Cardiac fibroblast (primary cell): Measurements from ENCODE around the gene ZSWIM9.

Source experiments
- DNase-seq, 2 donors: peaks; one replicate each; pipeline versions ENCODE4 v3.0.0 to v3.0.0-alpha.2; 2010; ENCODE audit warnings: low read depth in 2 of 2
- H3K4me3 ChIP-seq, 2 donors: replicated peaks in 1 of 2; 1 replicate in 1 of 2; 2 replicates in 1 of 2; pipeline ENCODE4 v1.5.1; 2011; ENCODE audit warnings: low read depth in 2 of 2, low read length in 2 of 2, mild to moderate bottlenecking in 2 of 2, moderate library complexity in 1 of 2
- TF ChIP-seq, protein P1 (sequence below): IDR thresholded peaks from one replicate; pipeline ENCODE4 v1.5.1; 2011; ENCODE audit warnings: low read depth, mild to moderate bottlenecking, low read length, inconsistent platforms

ZSWIM9 gene

DNA sequence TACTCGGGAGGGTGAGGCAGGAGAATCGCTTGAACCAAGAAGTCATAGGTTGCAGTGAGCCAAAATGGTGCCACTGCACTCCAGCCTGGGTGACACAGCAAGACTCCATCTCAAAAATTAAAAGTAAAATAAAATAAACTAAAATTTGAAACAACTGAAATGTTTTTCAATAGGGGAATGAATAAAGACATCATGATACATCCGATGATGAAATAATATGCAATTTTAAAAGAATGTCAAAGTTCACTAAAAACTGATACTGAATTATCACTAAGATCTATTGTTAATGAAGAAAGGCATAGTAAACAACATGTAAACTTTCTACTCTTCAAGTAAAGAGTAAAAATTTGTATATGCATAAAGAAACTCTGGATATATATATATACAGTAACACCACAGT is 76.7 kb downstream of the ZSWIM9 start:
- DNase-seq, result no peak

More for the DNA sequence above, 76.7 kb downstream of the ZSWIM9 start:
- TF ChIP-seq, protein P1, sequence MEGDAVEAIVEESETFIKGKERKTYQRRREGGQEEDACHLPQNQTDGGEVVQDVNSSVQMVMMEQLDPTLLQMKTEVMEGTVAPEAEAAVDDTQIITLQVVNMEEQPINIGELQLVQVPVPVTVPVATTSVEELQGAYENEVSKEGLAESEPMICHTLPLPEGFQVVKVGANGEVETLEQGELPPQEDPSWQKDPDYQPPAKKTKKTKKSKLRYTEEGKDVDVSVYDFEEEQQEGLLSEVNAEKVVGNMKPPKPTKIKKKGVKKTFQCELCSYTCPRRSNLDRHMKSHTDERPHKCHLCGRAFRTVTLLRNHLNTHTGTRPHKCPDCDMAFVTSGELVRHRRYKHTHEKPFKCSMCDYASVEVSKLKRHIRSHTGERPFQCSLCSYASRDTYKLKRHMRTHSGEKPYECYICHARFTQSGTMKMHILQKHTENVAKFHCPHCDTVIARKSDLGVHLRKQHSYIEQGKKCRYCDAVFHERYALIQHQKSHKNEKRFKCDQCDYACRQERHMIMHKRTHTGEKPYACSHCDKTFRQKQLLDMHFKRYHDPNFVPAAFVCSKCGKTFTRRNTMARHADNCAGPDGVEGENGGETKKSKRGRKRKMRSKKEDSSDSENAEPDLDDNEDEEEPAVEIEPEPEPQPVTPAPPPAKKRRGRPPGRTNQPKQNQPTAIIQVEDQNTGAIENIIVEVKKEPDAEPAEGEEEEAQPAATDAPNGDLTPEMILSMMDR, result no peak
- no peak overlapping the region for H3K4me3 ChIP-seq
